ENCODE measurements around the gene TRMT5. TPM values are rescaled to one million over a fixed set of nuclear protein-coding genes. Genes with fewer than 3 reads are reported as not detected.

TRMT5 gene
- polyA plus RNA-seq, 6 donors from 2014 or later: 2.1 to 6.3 (median 4.7) TPM; not detected in 1

- no peak overlapping the region for H3K27ac Mint-ChIP-seq
- peaks cover 9 to 14% of the 10 kb centered on the region in 2 donors for H3K36me3 Mint-ChIP-seq
- DNase-seq (no peak), ATAC-seq (ENCODE audit: low read depth in 2 of 2) (no peak)
- no peaks in the 10 kb centered on the region for H3K4me1 Mint-ChIP-seq
- no peaks in the 10 kb centered on the region for H3K27me3 Mint-ChIP-seq
- no peak overlapping the region for H3K4me3 Mint-ChIP-seq
- peaks cover 6 to 28% (median 16%) of the 10 kb centered on the region in 7 donors for H3K9me3 Mint-ChIP-seq
Measured at GRCh38 chr14:60951776-60952435, 29.0 kb downstream of the TRMT5 start.

DNA sequence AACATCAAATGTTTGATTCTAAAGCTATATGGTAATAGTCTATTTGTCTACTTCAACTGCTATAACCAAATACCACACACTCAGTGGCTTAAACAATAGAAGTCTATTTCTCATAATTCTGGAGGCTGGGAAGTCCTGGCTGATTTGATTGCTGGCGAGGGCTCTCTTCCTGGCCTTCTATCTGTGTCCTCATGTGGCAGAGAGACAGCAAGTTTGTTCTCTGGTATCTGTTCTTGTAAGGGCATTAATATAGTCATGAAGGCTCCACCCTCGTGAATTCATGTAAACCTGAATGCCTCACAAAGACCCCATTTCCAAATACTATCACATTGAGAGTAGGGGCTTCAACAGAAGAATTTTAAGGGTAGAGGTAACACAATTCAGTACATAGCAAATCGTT is 34.1 kb downstream of the TRMT5 start:
- no peak for DNase-seq
- no peak overlapping the region for H3K27ac Mint-ChIP-seq
- no peak overlapping the region for H3K4me3 Mint-ChIP-seq
- no peak for ATAC-seq (ENCODE audit: low read depth in 2 of 2)
- no peaks in the 10 kb centered on the region for H3K4me1 Mint-ChIP-seq
- H3K36me3 Mint-ChIP-seq: peaks cover 11 to 14% of the 10 kb centered on the region in 2 donors
- no peaks in the 10 kb centered on the region for H3K9me3 Mint-ChIP-seq
- no peaks in the 10 kb centered on the region for H3K27me3 Mint-ChIP-seq

DNA sequence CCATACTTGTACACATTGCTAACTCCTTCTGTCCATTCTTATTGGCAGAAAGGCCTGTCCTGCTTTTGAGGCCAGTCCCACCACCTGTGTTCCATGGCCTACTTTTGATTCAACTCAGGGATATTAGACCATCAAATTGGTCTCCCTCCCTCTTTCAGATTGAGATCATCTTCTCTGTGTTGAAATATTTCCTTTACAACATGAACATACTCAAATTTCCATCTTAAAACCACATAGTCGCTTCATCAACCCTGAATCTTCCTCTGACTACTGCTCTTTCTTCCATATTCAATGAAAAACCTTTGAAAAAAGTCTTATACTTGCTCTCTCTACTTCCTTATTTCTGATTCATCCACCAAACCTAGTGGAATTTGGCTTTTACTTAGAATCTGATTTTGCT is 34.9 kb downstream of the TRMT5 start:
- H3K4me1 Mint-ChIP-seq: no peaks in the 10 kb centered on the region
- peak overlapping the region in 2 of 6 donors; percentile 3 to 95 for H3K27ac Mint-ChIP-seq
- H3K4me3 Mint-ChIP-seq: no peak overlapping the region
- ATAC-seq (ENCODE audit: low read depth in 2 of 2) (no peak), DNase-seq (no peak)
- no peaks in the 10 kb centered on the region for H3K27me3 Mint-ChIP-seq
- H3K9me3 Mint-ChIP-seq: no peaks in the 10 kb centered on the region
- H3K36me3 Mint-ChIP-seq: peaks cover 11 to 14% of the 10 kb centered on the region in 2 donors

GRCh38 chr14:60944204-60944603 is 36.7 kb downstream of the TRMT5 start:
- Mint-ChIP-seq H3K27ac (no peak overlapping the region), H3K36me3 (peaks cover 11 to 17% of the 10 kb centered on the region in 2 donors), H3K27me3 (no peaks in the 10 kb centered on the region), H3K9me3 (peaks cover 0 to under 1% (median 0%) of the 10 kb centered on the region in 7 donors), H3K4me3 (no peak overlapping the region), H3K4me1 (peaks cover 0 to 5% (median 1%) of the 10 kb centered on the region in 3 donors)
- no peak for DNase-seq
- ATAC-seq (ENCODE audit: low read depth in 2 of 2): no peak

- DNase-seq (no peak), ATAC-seq (ENCODE audit: low read depth in 2 of 2) (no peak)
- Mint-ChIP-seq H3K27ac (no peak overlapping the region), H3K27me3 (no peaks in the 10 kb centered on the region), H3K4me3 (no peak overlapping the region), H3K36me3 (peaks cover 11 to 23% of the 10 kb centered on the region in 2 donors), H3K9me3 (peaks cover 0 to 2% (median 0%) of the 10 kb centered on the region in 7 donors), H3K4me1 (peaks cover 0 to 11% (median 4%) of the 10 kb centered on the region in 3 donors)
Measured at GRCh38 chr14:60943637-60944032, 37.2 kb downstream of the TRMT5 start.

GRCh38 chr14:60935319-60935718 is 45.6 kb downstream of the TRMT5 start:
- no peak for ATAC-seq (ENCODE audit: low read depth in 2 of 2)
- Mint-ChIP-seq H3K9me3 (peaks cover 0 to 5% (median 0%) of the 10 kb centered on the region in 7 donors), H3K4me3 (no peak overlapping the region), H3K27ac (no peak overlapping the region), H3K27me3 (no peaks in the 10 kb centered on the region), H3K4me1 (peaks cover 0 to 19% (median 8%) of the 10 kb centered on the region in 3 donors), H3K36me3 (peaks cover 6 to 13% of the 10 kb centered on the region in 2 donors)
- no peak for DNase-seq

DNA sequence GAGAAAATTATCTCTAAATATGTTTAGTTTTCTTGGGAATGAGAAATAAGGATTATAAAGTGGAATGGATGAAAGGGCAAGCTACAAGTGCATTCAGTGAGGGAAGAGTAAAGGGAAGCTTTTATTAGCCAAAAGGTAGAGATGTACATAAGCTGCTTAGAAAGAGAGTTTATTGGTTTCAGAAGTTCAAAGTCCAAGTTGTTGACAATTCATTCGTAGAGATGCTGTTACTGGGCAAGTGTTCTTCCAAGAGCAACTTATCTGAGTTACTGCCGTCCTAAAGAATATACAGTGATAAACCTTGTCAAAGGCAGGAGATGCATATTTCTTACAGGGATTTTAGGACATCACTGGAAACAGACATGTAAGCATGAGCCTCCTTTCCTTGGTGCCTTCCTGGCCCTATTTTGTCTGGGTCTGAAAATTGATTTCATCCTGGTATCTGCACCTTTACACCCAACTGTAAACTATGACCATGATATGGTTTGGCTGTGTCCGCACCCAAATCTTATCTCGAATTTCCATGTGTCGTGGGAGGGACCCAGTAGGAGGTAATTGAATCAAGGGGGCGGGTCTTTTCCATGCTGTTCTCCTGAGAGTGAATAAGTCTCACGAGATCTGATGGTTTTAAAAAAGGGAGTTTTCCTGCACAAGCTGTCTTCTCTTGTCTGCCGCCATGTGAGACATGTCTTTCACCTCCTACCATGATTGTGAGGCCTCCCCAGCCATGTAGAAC is 46.8 kb downstream of the TRMT5 start:
- H3K9me3 Mint-ChIP-seq: peaks cover 0 to 4% (median 0%) of the 10 kb centered on the region in 7 donors
- no peaks in the 10 kb centered on the region for H3K27me3 Mint-ChIP-seq
- ATAC-seq (ENCODE audit: low read depth in 2 of 2): no peak
- peaks cover 6 to 8% of the 10 kb centered on the region in 2 donors for H3K36me3 Mint-ChIP-seq
- H3K27ac Mint-ChIP-seq: peak overlapping the region in 1 of 6 donors; percentile 90
- peaks cover 0 to 13% (median 6%) of the 10 kb centered on the region in 3 donors for H3K4me1 Mint-ChIP-seq
- no peak for DNase-seq
- H3K4me3 Mint-ChIP-seq: no peak overlapping the region

DNA sequence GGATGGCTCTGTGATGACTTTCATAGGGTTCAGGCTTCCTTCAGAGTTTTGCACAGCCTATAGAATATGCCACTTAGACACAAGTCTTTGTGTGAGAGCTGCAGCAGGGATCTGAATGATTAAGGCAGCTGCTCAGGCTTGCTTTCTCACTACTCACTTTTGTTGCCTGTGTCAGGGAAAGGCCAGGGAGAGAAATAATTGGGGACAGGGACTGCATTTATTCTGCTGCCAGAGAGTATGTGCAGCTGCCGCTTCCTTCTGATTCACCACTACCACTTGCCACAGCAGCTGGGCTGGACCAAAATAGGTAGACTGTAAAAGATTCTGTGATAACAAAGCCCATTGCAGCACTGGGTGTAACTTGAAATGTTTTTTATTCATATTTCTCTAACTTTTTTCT is 49.7 kb downstream of the TRMT5 start:
- Mint-ChIP-seq H3K36me3 (peaks cover 0 to 6% of the 10 kb centered on the region in 2 donors), H3K4me1 (peaks cover under 1 to 7% (median 5%) of the 10 kb centered on the region in 3 donors), H3K4me3 (no peak overlapping the region), H3K9me3 (peaks cover 0 to 2% (median 0%) of the 10 kb centered on the region in 7 donors), H3K27ac (no peak overlapping the region), H3K27me3 (no peaks in the 10 kb centered on the region)
- DNase-seq: no peak
- no peak for ATAC-seq (ENCODE audit: low read depth in 2 of 2)

DNA sequence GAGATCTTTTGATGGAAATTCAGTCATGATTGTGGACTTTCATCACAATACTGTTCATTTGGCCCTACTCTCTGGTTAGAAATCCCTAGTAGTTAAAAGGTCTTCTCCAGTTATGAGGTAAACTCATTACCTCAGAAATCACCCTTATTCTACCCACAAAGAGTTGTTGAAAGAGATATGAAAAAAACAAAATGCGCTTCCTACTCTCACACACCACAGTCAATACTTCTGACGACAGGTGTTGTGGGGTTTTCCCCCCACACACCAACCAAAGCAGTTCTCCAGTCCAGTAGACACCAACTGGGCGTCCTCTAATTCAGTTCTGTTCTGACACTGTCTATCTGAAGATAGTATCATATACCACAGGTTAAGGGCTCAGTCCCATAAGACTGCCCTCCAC is 54.9 kb downstream of the TRMT5 start:
- ATAC-seq (ENCODE audit: low read depth in 2 of 2): peak; percentile 85 to 89
- Mint-ChIP-seq H3K9me3 (no peaks in the 10 kb centered on the region), H3K4me3 (peak overlapping the region in 1 of 8 donors; percentile 31), H3K27me3 (no peaks in the 10 kb centered on the region), H3K27ac (peak overlapping the region in 4 of 6 donors; percentile 6 to 63 (median 34)), H3K4me1 (peaks cover 6 to 13% (median 7%) of the 10 kb centered on the region in 3 donors), H3K36me3 (no peaks in the 10 kb centered on the region)
- DNase-seq: peak; percentile 8

GRCh38 chr14:60925286-60925685 is 55.6 kb downstream of the TRMT5 start:
- Mint-ChIP-seq H3K9me3 (no peaks in the 10 kb centered on the region), H3K27me3 (no peaks in the 10 kb centered on the region), H3K4me1 (peaks cover 6 to 9% (median 7%) of the 10 kb centered on the region in 3 donors), H3K4me3 (no peak overlapping the region), H3K27ac (peak overlapping the region in 1 of 6 donors; percentile 53), H3K36me3 (no peaks in the 10 kb centered on the region)
- ATAC-seq (ENCODE audit: low read depth in 2 of 2) (no peak), DNase-seq (no peak)

DNA sequence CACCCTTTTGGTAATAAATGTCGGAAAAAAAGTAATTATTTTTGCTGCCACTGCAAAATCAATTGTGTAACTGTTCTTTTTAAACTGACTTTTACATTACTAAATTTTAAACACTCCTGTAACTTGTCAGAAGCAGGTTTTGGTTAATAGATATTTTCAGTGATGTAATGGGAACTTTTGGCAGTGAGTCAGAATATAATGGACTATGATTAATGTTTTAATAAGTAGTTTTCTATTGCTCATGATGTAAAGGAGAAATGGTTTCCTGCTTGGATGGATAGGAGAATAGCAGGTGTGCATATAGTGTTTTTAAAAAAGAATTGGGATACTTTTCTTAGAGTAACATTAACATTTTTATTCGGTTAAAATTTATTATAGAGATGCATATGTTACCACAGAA is 58.8 kb downstream of the TRMT5 start:
- H3K27me3 Mint-ChIP-seq: no peaks in the 10 kb centered on the region
- no peak overlapping the region for H3K4me3 Mint-ChIP-seq
- DNase-seq (no peak), ATAC-seq (ENCODE audit: low read depth in 2 of 2) (no peak)
- no peaks in the 10 kb centered on the region for H3K9me3 Mint-ChIP-seq
- no peak overlapping the region for H3K27ac Mint-ChIP-seq
- peaks cover 0 to 6% of the 10 kb centered on the region in 2 donors for H3K36me3 Mint-ChIP-seq
- peaks cover 6 to 11% (median 7%) of the 10 kb centered on the region in 3 donors for H3K4me1 Mint-ChIP-seq

All from naive B cell (primary cell).